Bronchial epithelial cell (primary cell): ENCODE results near the gene PPY. TPM values are rescaled to one million over a fixed set of nuclear protein-coding genes. Genes with fewer than 3 reads are reported as not detected.

ENCODE experiments used
- DNase-seq: peaks from one replicate; pipeline ENCODE4 v3.0.0-alpha.2; 2010; ENCODE audit warnings: low read depth
- FAIRE-seq: peaks from 2 replicates; lab custom pipeline; 2011; peaks lifted over from hg19 to GRCh38; lab: Jason Lieb, UNC
- H3K27me3 ChIP-seq: 2 replicates; pipeline ENCODE4 v1.5.1; 2011; ENCODE audit warnings: low read length; ENCODE audit not compliant: control insufficient read depth, insufficient read depth
- H3K36me3 ChIP-seq: 2 replicates; pipeline ENCODE4 v1.5.1; 2011; ENCODE audit warnings: low read length; ENCODE audit not compliant: control insufficient read depth, insufficient read depth
- H3K4me3 ChIP-seq: 2 replicates; pipeline ENCODE4 v1.5.1; 2011; ENCODE audit warnings: mild to moderate bottlenecking, low read depth, low read length, control low read depth
- CTCF ChIP-seq: IDR thresholded peaks from 2 replicates; pipeline ENCODE4 v1.5.1; 2011; ENCODE audit warnings: mild to moderate bottlenecking, moderate library complexity, low read length, control low read depth, inconsistent platforms; ENCODE audit not compliant: insufficient read depth, severe bottlenecking
- total RNA-seq: library from RNA; depleted of rRNA; stranded (reverse); fragments of >200 nt; gene quantifications from 2 replicates; pipeline ENCODE4 v1.2.1, GENCODE V29; 2014

The PPY gene
- total RNA-seq, 1 donor from 2014 or later = not detected

DNA sequence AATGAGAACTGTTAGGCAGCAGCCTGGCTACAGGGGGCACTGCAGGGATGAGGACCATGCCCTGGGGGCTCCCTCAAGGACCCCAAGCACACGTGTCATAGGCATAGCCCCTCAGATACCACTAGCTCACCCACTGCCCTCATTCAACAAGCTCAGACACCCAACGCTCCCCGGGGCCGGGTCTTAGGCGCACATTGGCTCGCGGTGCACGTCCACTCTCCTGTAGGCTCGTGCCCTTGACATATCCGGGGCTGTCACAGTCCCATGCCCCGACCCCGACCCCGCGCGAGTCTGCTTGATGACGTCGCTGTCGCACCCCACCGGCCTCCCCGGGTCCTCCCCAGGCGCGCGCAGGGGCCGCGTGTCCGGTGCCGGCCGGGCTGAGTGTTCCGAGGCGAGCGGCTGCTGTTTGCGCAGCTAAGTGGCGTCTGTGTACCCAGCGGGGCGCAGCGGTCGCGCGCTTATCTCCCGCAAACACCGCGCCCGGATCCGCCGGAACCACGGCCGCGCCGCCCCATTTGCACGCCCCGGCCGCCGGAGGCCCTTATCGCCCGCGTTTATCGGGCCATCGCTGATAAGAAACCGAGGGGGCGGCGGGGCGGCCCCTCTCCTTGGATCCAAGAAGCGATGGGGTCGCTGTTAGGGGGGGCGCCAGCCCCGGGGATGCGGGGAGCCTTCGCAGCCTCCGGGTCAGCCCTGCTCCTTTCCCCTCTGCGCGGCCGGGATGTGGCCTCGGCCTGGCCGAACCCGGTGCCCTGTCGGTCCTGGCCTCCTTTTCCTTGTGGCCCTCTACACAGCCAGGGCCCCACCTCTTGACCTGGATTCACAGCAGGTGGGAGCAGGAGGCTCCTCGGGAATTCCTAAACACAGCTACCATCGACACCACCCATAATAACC, 41.5 kb upstream of the PPY start:
- Histone ChIP-seq H3K36me3 (no peaks in the 10 kb centered on the region), H3K4me3 (peak overlapping the region; percentile 26), H3K27me3 (peaks cover 14% of the 10 kb centered on the region)
- no peak for FAIRE-seq
- no peak for DNase-seq
- TF ChIP-seq CTCF = peak; percentile 32

DNA sequence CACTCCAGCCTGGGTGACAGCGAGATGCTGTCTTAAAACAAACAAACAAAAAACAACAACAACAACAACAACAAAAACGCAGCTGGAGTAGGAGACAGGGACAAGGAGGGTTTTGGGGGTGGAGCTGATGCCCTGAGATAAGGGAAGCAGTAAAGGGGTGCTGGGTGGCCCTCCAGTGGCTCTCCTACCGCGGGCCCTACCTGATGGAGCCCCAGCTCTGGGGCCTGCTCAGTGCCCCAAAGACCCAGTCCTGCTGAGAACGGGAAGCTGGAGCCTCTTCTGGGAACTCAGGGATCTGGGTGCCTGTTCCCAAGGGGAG, 40.9 kb upstream of the PPY start:
- no peak for TF ChIP-seq CTCF
- DNase-seq = no peak
- no peak overlapping the region for H3K4me3 ChIP-seq
- H3K36me3 ChIP-seq = no peaks in the 10 kb centered on the region
- no peak for FAIRE-seq
- H3K27me3 ChIP-seq = peaks cover 16% of the 10 kb centered on the region

GRCh38 chr17:43982171-43982570, 39.9 kb upstream of the PPY start:
- Histone ChIP-seq H3K27me3 (peaks cover 17% of the 10 kb centered on the region), H3K4me3 (no peak overlapping the region), H3K36me3 (no peaks in the 10 kb centered on the region)
- FAIRE-seq (peak; percentile 50), DNase-seq (no peak)
- TF ChIP-seq CTCF = no peak

GRCh38 chr17:43979671-43980070, 37.4 kb upstream of the PPY start:
- no peak for TF ChIP-seq CTCF
- DNase-seq (no peak), FAIRE-seq (no peak)
- Histone ChIP-seq H3K27me3 (peaks cover 17% of the 10 kb centered on the region), H3K4me3 (no peak overlapping the region), H3K36me3 (no peaks in the 10 kb centered on the region)

- no peak overlapping the region for H3K4me3 ChIP-seq
- peaks cover 16% of the 10 kb centered on the region for H3K27me3 ChIP-seq
- TF ChIP-seq CTCF = no peak
- DNase-seq (no peak), FAIRE-seq (no peak)
- H3K36me3 ChIP-seq = no peaks in the 10 kb centered on the region
These were observed 36.7 kb upstream of the PPY start for GRCh38 chr17:43979011-43979410.
